Thoracic aorta (tissue), 2 donors: Measurements from ENCODE around the gene KIRREL3. TPM values are rescaled to one million over a fixed set of nuclear protein-coding genes. Genes with fewer than 3 reads are reported as not detected.
"Not testable (repeated sequence)": the region's sequence is repeated elsewhere in the genome, so short reads cannot be mapped to it uniquely, and the experiment has no call there.

Experiments
- ATAC-seq: fragments of 150-250 bp; one replicate; pipeline ENCODE4 v1.8.0; 2017; ENCODE audit warnings: low read depth; ENCODE audit not compliant: insufficient number of reproducible peaks, low FRiP score
- DNase-seq: peaks from one replicate; pipeline ENCODE4 v3.0.0-alpha.2; 2020; ENCODE audit warnings: low spot score
- H3K27ac ChIP-seq, 2 donors: fragments of 200-600 bp; sonication (generic); 1 replicate in 1 of 2; 2 replicates in 1 of 2; pipeline ENCODE4 v1.5.1; 2016; ENCODE audit warnings: mild to moderate bottlenecking in 2 of 2, moderate library complexity in 2 of 2
- H3K27me3 ChIP-seq: fragments of 200-600 bp; sonication (generic); replicated peaks from 2 replicates; pipeline ENCODE4 v1.6.0; 2016; ENCODE audit warnings: mild to moderate bottlenecking; ENCODE audit not compliant: insufficient read depth
- H3K36me3 ChIP-seq: fragments of 200-600 bp; sonication (generic); one replicate; pipeline ENCODE4 v1.5.1; 2016
- H3K4me1 ChIP-seq, 2 donors: fragments of 200-600 bp; sonication (generic); 1 replicate in 1 of 2; 2 replicates in 1 of 2; pipeline versions ENCODE4 v1.5.1 to v1.6.0; 2016; ENCODE audit warnings: low read depth in 2 of 2, mild to moderate bottlenecking in 1 of 2; ENCODE audit not compliant: control insufficient read depth in 1 of 2
- H3K4me3 ChIP-seq: fragments of 200-600 bp; sonication (generic); 2 replicates; pipeline ENCODE4 v1.5.1; 2016; ENCODE audit warnings: mild to moderate bottlenecking
- H3K9me3 ChIP-seq: fragments of 200-600 bp; sonication (generic); 2 replicates; pipeline ENCODE4 v1.5.1; 2016
- CTCF ChIP-seq: fragments of 200-600 bp; sonication (generic); IDR thresholded peaks from one replicate; pipeline ENCODE4 v1.5.1; 2019; ENCODE audit warnings: antibody characterized with exemption
- total RNA-seq, 2 donors: library from RNA; depleted of rRNA; stranded (reverse); fragments of >200 nt; gene quantifications; one replicate each; pipeline versions ENCODE4 v1.1.0 to v1.2.3, GENCODE V29; 2016

The KIRREL3 gene
- total RNA-seq, 2 donors from 2014 or later: not detected

- DNase-seq (no peak), ATAC-seq (no peak)
- no peak for TF ChIP-seq CTCF
- no peak overlapping the region for H3K27ac ChIP-seq
- H3K9me3 ChIP-seq: no peaks in the 10 kb centered on the region
- no peaks in the 10 kb centered on the region for H3K36me3 ChIP-seq
- no peaks in the 10 kb centered on the region for H3K27me3 ChIP-seq
- H3K4me3 ChIP-seq: no peak overlapping the region
- no peaks in the 10 kb centered on the region for H3K4me1 ChIP-seq
Observed at GRCh38 chr11:126400019-126400418, 600.6 kb downstream of the KIRREL3 start.

GRCh38 chr11:126398721-126399120, 601.8 kb downstream of the KIRREL3 start:
- DNase-seq (no peak), ATAC-seq (no peak)
- H3K27ac ChIP-seq: no peak overlapping the region
- no peak overlapping the region for H3K4me3 ChIP-seq
- no peaks in the 10 kb centered on the region for H3K9me3 ChIP-seq
- no peak for TF ChIP-seq CTCF
- H3K36me3 ChIP-seq: no peaks in the 10 kb centered on the region
- H3K4me1 ChIP-seq: no peaks in the 10 kb centered on the region
- no peaks in the 10 kb centered on the region for H3K27me3 ChIP-seq

GRCh38 chr11:126398296-126398695, 602.3 kb downstream of the KIRREL3 start:
- Histone ChIP-seq H3K4me3 (no peak overlapping the region), H3K4me1 (no peaks in the 10 kb centered on the region), H3K36me3 (no peaks in the 10 kb centered on the region), H3K27ac (no peak overlapping the region), H3K27me3 (no peaks in the 10 kb centered on the region), H3K9me3 (no peaks in the 10 kb centered on the region)
- DNase-seq (no peak), ATAC-seq (no peak)
- TF ChIP-seq CTCF: no peak

GRCh38 chr11:126396965-126397364, 603.6 kb downstream of the KIRREL3 start:
- TF ChIP-seq CTCF: no peak
- no peak overlapping the region for H3K4me3 ChIP-seq
- DNase-seq: no peak
- ATAC-seq: no peak
- H3K27me3 ChIP-seq: no peaks in the 10 kb centered on the region
- H3K4me1 ChIP-seq: peaks cover 1 to 8% of the 10 kb centered on the region in 2 donors
- no peak overlapping the region for H3K27ac ChIP-seq
- H3K9me3 ChIP-seq: no peaks in the 10 kb centered on the region
- H3K36me3 ChIP-seq: no peaks in the 10 kb centered on the region

GRCh38 chr11:126396266-126396665, 604.3 kb downstream of the KIRREL3 start:
- H3K36me3 ChIP-seq, H3K4me3 ChIP-seq, ATAC-seq, H3K27ac ChIP-seq, H3K27me3 ChIP-seq, DNase-seq, H3K9me3 ChIP-seq: not testable (repeated sequence)
- peaks cover 2 to 11% of the 10 kb centered on the region in 2 donors for H3K4me1 ChIP-seq

GRCh38 chr11:126395784-126396183, 604.8 kb downstream of the KIRREL3 start:
- DNase-seq, H3K9me3 ChIP-seq, H3K36me3 ChIP-seq, H3K27me3 ChIP-seq, H3K27ac ChIP-seq, ATAC-seq, H3K4me3 ChIP-seq: not testable (repeated sequence)
- peaks cover 2 to 11% of the 10 kb centered on the region in 2 donors for H3K4me1 ChIP-seq

- not testable (repeated sequence) for H3K36me3 ChIP-seq, H3K9me3 ChIP-seq, H3K27me3 ChIP-seq, H3K4me3 ChIP-seq, H3K27ac ChIP-seq, ATAC-seq, DNase-seq
- H3K4me1 ChIP-seq: peaks cover 2 to 11% of the 10 kb centered on the region in 2 donors
Observed at GRCh38 chr11:126394634-126395072, 605.9 kb downstream of the KIRREL3 start.
